ENCODE data around the gene RASSF3. TPM values are rescaled to one million over a fixed set of nuclear protein-coding genes. Genes with fewer than 3 reads are reported as not detected.

The RASSF3 gene
- total and polyA plus RNA-seq, 2 of the 13 experiments (the other 11 are each of a cell fraction or from before 2014, with no cell fraction given): 15.5 to 16.0 TPM

- in situ Hi-C loops (cut with HindIII; ENCODE audit: extremely low pct_ligation_motif_present, low pct_unique_long_range_greater_than_20kb): no loop called here
- intact Hi-C loops (cut with micrococcal nuclease; ENCODE audit: unreplicated experiment): loop anchor here (5.0 kb wide), 1 partner anchor 40 kb away; no protein-coding TSS in a partner anchor
Observed at GRCh38 chr12:64627771-64628170, 17.5 kb downstream of the RASSF3 start.

More at GRCh38 chr12:64627771-64628170, 17.5 kb downstream of the RASSF3 start:
- ChIA-PET POLR2A (no interaction called here), CTCF (ENCODE audit: low intra/inter-chr PET ratio, low total read pairs) (no interaction called here)
- Histone ChIP-seq H4K20me1 (ENCODE audit: insufficient read depth, low read length) (0 out of 2 replicates have a peak, but pooled peaks cover 2% of the 10 kb centered on the region), H3K79me2 (ENCODE audit: insufficient read depth, low read length) (peaks cover 65% of the 10 kb centered on the region), H3K4me3 (replicated peaks in 1 of 3; ENCODE audit: insufficient read depth in 1 of 3, low read depth in 2 of 3, low read length in 3 of 3) (no peak overlapping the region), H2AFZ (ENCODE audit: low read length) (no peak overlapping the region), H3K27me3 (ENCODE audit: control insufficient read depth in 1 of 2, insufficient read depth in 2 of 2, low read length in 2 of 2) (no peaks in the 10 kb centered on the region), H3K9me3 (ENCODE audit: low read length) (no peaks in the 10 kb centered on the region), H3K9ac (ENCODE audit: insufficient read depth, low read depth, low read length) (no peak overlapping the region), H3K4me1 (ENCODE audit: insufficient read depth, low read length) (peaks cover 45% of the 10 kb centered on the region), H3K4me2 (ENCODE audit: low read depth, low read length) (no peak overlapping the region), H3K27ac (ENCODE audit: extremely low read length, insufficient read depth, low read length) (no peak overlapping the region), H3K36me3 (replicated peaks in 1 of 2; ENCODE audit: control insufficient read depth in 1 of 2, insufficient read depth in 2 of 2, low read length in 2 of 2) (0 out of 5 replicates have a peak, but pooled peaks cover 0 to 7% of the 10 kb centered on the region in 2 experiments)
- no peak for FAIRE-seq
- no peak for DNase-seq (ENCODE audit: low spot score)
- no peak for TF ChIP-seq ERF (CRISPR knock-in tag; IDR thresholded peaks at IDR 0.05)
- TF ChIP-seq ZNF383 (CRISPR knock-in tag; IDR thresholded peaks at IDR 0.05; ENCODE audit: borderline replicate concordance): no peak
- no peak for TF ChIP-seq AHR (CRISPR knock-in tag; IDR thresholded peaks at IDR 0.05)
- TF ChIP-seq, protein P1, sequence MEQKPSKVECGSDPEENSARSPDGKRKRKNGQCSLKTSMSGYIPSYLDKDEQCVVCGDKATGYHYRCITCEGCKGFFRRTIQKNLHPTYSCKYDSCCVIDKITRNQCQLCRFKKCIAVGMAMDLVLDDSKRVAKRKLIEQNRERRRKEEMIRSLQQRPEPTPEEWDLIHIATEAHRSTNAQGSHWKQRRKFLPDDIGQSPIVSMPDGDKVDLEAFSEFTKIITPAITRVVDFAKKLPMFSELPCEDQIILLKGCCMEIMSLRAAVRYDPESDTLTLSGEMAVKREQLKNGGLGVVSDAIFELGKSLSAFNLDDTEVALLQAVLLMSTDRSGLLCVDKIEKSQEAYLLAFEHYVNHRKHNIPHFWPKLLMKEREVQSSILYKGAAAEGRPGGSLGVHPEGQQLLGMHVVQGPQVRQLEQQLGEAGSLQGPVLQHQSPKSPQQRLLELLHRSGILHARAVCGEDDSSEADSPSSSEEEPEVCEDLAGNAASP (CRISPR knock-in tag; IDR thresholded peaks at IDR 0.05; ENCODE audit: borderline replicate concordance): no peak
- no peak for TF ChIP-seq SNRNP70 (IDR thresholded peaks at IDR 0.05; ENCODE audit: low read depth, low read length)
- TF ChIP-seq ARNT (IDR thresholded peaks at IDR 0.05): no peak
- TF ChIP-seq, protein P2, sequence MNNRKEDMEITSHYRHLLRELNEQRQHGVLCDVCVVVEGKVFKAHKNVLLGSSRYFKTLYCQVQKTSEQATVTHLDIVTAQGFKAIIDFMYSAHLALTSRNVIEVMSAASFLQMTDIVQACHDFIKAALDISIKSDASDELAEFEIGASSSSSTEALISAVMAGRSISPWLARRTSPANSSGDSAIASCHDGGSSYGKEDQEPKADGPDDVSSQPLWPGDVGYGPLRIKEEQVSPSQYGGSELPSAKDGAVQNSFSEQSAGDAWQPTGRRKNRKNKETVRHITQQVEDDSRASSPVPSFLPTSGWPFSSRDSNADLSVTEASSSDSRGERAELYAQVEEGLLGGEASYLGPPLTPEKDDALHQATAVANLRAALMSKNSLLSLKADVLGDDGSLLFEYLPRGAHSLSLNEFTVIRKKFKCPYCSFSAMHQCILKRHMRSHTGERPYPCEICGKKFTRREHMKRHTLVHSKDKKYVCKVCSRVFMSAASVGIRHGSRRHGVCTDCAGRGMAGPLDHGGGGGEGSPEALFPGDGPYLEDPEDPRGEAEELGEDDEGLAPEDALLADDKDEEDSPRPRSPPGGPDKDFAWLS (CRISPR knock-in tag; IDR thresholded peaks at IDR 0.05; ENCODE audit: borderline replicate concordance): no peak
- TF ChIP-seq MAZ (IDR thresholded peaks at IDR 0.05; ENCODE audit: borderline replicate concordance, low read depth, low read length): no peak
- TF ChIP-seq MAZ (CRISPR knock-in tag; IDR thresholded peaks at IDR 0.05; ENCODE audit: low read depth): no peak
- no peak for TF ChIP-seq KDM5A (IDR thresholded peaks at IDR 0.05; ENCODE audit: borderline replicate concordance, low read length)
- TF ChIP-seq SALL1 (CRISPR knock-in tag; IDR thresholded peaks at IDR 0.05): no peak
- TF ChIP-seq, protein P3, sequence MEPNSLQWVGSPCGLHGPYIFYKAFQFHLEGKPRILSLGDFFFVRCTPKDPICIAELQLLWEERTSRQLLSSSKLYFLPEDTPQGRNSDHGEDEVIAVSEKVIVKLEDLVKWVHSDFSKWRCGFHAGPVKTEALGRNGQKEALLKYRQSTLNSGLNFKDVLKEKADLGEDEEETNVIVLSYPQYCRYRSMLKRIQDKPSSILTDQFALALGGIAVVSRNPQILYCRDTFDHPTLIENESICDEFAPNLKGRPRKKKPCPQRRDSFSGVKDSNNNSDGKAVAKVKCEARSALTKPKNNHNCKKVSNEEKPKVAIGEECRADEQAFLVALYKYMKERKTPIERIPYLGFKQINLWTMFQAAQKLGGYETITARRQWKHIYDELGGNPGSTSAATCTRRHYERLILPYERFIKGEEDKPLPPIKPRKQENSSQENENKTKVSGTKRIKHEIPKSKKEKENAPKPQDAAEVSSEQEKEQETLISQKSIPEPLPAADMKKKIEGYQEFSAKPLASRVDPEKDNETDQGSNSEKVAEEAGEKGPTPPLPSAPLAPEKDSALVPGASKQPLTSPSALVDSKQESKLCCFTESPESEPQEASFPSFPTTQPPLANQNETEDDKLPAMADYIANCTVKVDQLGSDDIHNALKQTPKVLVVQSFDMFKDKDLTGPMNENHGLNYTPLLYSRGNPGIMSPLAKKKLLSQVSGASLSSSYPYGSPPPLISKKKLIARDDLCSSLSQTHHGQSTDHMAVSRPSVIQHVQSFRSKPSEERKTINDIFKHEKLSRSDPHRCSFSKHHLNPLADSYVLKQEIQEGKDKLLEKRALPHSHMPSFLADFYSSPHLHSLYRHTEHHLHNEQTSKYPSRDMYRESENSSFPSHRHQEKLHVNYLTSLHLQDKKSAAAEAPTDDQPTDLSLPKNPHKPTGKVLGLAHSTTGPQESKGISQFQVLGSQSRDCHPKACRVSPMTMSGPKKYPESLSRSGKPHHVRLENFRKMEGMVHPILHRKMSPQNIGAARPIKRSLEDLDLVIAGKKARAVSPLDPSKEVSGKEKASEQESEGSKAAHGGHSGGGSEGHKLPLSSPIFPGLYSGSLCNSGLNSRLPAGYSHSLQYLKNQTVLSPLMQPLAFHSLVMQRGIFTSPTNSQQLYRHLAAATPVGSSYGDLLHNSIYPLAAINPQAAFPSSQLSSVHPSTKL (CRISPR knock-in tag; IDR thresholded peaks at IDR 0.05): no peak
- no TSS peak for BruUV-seq (replicated peaks)
- no peak for ATAC-seq

All from HepG2 (cell line).